ENCODE measurements around the gene EGR1.

Gene EGR1

GRCh38 chr5:138444774-138445546 is 20.3 kb upstream of the EGR1 start:
- Histone ChIP-seq H3K27me3 (ENCODE audit: control insufficient read depth, insufficient read depth, low read length) (no peaks in the 10 kb centered on the region), H3K36me3 (ENCODE audit: control insufficient read depth, insufficient read depth, low read length) (no peaks in the 10 kb centered on the region), H3K4me3 (ENCODE audit: low read length) (no peak overlapping the region), H3K9ac (ENCODE audit: low read length) (no peak overlapping the region), H3K9me3 (ENCODE audit: control insufficient read depth, low read length) (no peaks in the 10 kb centered on the region), H3K4me1 (ENCODE audit: control insufficient read depth, insufficient read depth, low read length) (peaks cover 4% of the 10 kb centered on the region)

- no peak overlapping the region for H3K9ac ChIP-seq (ENCODE audit: low read length)
- no peaks in the 10 kb centered on the region for H3K9me3 ChIP-seq (ENCODE audit: control insufficient read depth, low read length)
- no peaks in the 10 kb centered on the region for H3K36me3 ChIP-seq (ENCODE audit: control insufficient read depth, insufficient read depth, low read length)
- H3K27me3 ChIP-seq (ENCODE audit: control insufficient read depth, insufficient read depth, low read length), result no peaks in the 10 kb centered on the region
- H3K4me3 ChIP-seq (ENCODE audit: low read length), result no peak overlapping the region
- H3K4me1 ChIP-seq (ENCODE audit: control insufficient read depth, insufficient read depth, low read length), result peaks cover 9% of the 10 kb centered on the region
Observed at GRCh38 chr5:138445547-138446271, 19.6 kb upstream of the EGR1 start.

GRCh38 chr5:138448070-138448469 is 17.2 kb upstream of the EGR1 start:
- Histone ChIP-seq H3K27me3 (ENCODE audit: control insufficient read depth, insufficient read depth, low read length) (no peaks in the 10 kb centered on the region), H3K4me1 (ENCODE audit: control insufficient read depth, insufficient read depth, low read length) (peaks cover 9% of the 10 kb centered on the region)

GRCh38 chr5:138448481-138449398 is 16.5 kb upstream of the EGR1 start:
- Histone ChIP-seq H3K36me3 (ENCODE audit: control insufficient read depth, insufficient read depth, low read length) (no peaks in the 10 kb centered on the region), H3K4me1 (ENCODE audit: control insufficient read depth, insufficient read depth, low read length) (peaks cover 9% of the 10 kb centered on the region), H3K4me3 (ENCODE audit: low read length) (no peak overlapping the region), H3K9me3 (ENCODE audit: control insufficient read depth, low read length) (no peaks in the 10 kb centered on the region), H3K9ac (ENCODE audit: low read length) (no peak overlapping the region), H3K27me3 (ENCODE audit: control insufficient read depth, insufficient read depth, low read length) (no peaks in the 10 kb centered on the region)

More at GRCh38 chr5:138448070-138448469, 17.2 kb upstream of the EGR1 start:
- Histone ChIP-seq H3K4me3 (ENCODE audit: low read length) (no peak overlapping the region), H3K9me3 (ENCODE audit: control insufficient read depth, low read length) (no peaks in the 10 kb centered on the region), H3K36me3 (ENCODE audit: control insufficient read depth, insufficient read depth, low read length) (no peaks in the 10 kb centered on the region), H3K9ac (ENCODE audit: low read length) (no peak overlapping the region)

GRCh38 chr5:138449501-138450239 is 15.6 kb upstream of the EGR1 start:
- no peaks in the 10 kb centered on the region for H3K27me3 ChIP-seq (ENCODE audit: control insufficient read depth, insufficient read depth, low read length)
- no peaks in the 10 kb centered on the region for H3K9me3 ChIP-seq (ENCODE audit: control insufficient read depth, low read length)
- H3K36me3 ChIP-seq (ENCODE audit: control insufficient read depth, insufficient read depth, low read length), result no peaks in the 10 kb centered on the region
- H3K4me1 ChIP-seq (ENCODE audit: control insufficient read depth, insufficient read depth, low read length), result peaks cover 9% of the 10 kb centered on the region
- no peak overlapping the region for H3K9ac ChIP-seq (ENCODE audit: low read length)
- no peak overlapping the region for H3K4me3 ChIP-seq (ENCODE audit: low read length)

- Histone ChIP-seq H3K27me3 (ENCODE audit: control insufficient read depth, insufficient read depth, low read length) (peaks cover 4% of the 10 kb centered on the region), H3K4me3 (ENCODE audit: low read length) (no peak overlapping the region), H3K4me1 (ENCODE audit: control insufficient read depth, insufficient read depth, low read length) (peaks cover 9% of the 10 kb centered on the region), H3K9ac (ENCODE audit: low read length) (no peak overlapping the region), H3K9me3 (ENCODE audit: control insufficient read depth, low read length) (no peaks in the 10 kb centered on the region), H3K36me3 (ENCODE audit: control insufficient read depth, insufficient read depth, low read length) (no peaks in the 10 kb centered on the region)
Observed at GRCh38 chr5:138450971-138451370, 14.3 kb upstream of the EGR1 start.

GRCh38 chr5:138452720-138453119 is 12.6 kb upstream of the EGR1 start:
- H3K4me3 ChIP-seq (ENCODE audit: low read length), result no peak overlapping the region
- H3K9ac ChIP-seq (ENCODE audit: low read length), result no peak overlapping the region
- peaks cover 4% of the 10 kb centered on the region for H3K27me3 ChIP-seq (ENCODE audit: control insufficient read depth, insufficient read depth, low read length)
- no peaks in the 10 kb centered on the region for H3K36me3 ChIP-seq (ENCODE audit: control insufficient read depth, insufficient read depth, low read length)
- peaks cover 9% of the 10 kb centered on the region for H3K4me1 ChIP-seq (ENCODE audit: control insufficient read depth, insufficient read depth, low read length)
- H3K9me3 ChIP-seq (ENCODE audit: control insufficient read depth, low read length), result no peaks in the 10 kb centered on the region

- H3K4me3 ChIP-seq (ENCODE audit: low read length), result no peak overlapping the region
- no peaks in the 10 kb centered on the region for H3K9me3 ChIP-seq (ENCODE audit: control insufficient read depth, low read length)
- peaks cover 9% of the 10 kb centered on the region for H3K4me1 ChIP-seq (ENCODE audit: control insufficient read depth, insufficient read depth, low read length)
- peaks cover 4% of the 10 kb centered on the region for H3K27me3 ChIP-seq (ENCODE audit: control insufficient read depth, insufficient read depth, low read length)
- H3K36me3 ChIP-seq (ENCODE audit: control insufficient read depth, insufficient read depth, low read length), result no peaks in the 10 kb centered on the region
- H3K9ac ChIP-seq (ENCODE audit: low read length), result no peak overlapping the region
Observed at GRCh38 chr5:138453590-138453989, 11.7 kb upstream of the EGR1 start.

- Histone ChIP-seq H3K9me3 (ENCODE audit: control insufficient read depth, low read length) (no peaks in the 10 kb centered on the region), H3K27me3 (ENCODE audit: control insufficient read depth, insufficient read depth, low read length) (peaks cover 4% of the 10 kb centered on the region), H3K36me3 (ENCODE audit: control insufficient read depth, insufficient read depth, low read length) (no peaks in the 10 kb centered on the region), H3K9ac (ENCODE audit: low read length) (no peak overlapping the region), H3K4me3 (ENCODE audit: low read length) (no peak overlapping the region), H3K4me1 (ENCODE audit: control insufficient read depth, insufficient read depth, low read length) (peaks cover 9% of the 10 kb centered on the region)
Observed at GRCh38 chr5:138454121-138454520, 11.2 kb upstream of the EGR1 start.

- Histone ChIP-seq H3K9me3 (ENCODE audit: control insufficient read depth, low read length) (no peaks in the 10 kb centered on the region), H3K4me3 (ENCODE audit: low read length) (no peak overlapping the region), H3K4me1 (ENCODE audit: control insufficient read depth, insufficient read depth, low read length) (peaks cover 10% of the 10 kb centered on the region), H3K9ac (ENCODE audit: low read length) (no peak overlapping the region), H3K36me3 (ENCODE audit: control insufficient read depth, insufficient read depth, low read length) (no peaks in the 10 kb centered on the region), H3K27me3 (ENCODE audit: control insufficient read depth, insufficient read depth, low read length) (peaks cover 4% of the 10 kb centered on the region)
Observed at GRCh38 chr5:138455232-138455930, 9.9 kb upstream of the EGR1 start.

Data from mucosa of stomach (tissue), 1 donor.